Upper lobe of left lung (tissue), 6 donors: Measurements from ENCODE around the gene DDX10. TPM values are rescaled to one million over a fixed set of nuclear protein-coding genes. Genes with fewer than 3 reads are reported as not detected.

Experiments
- ATAC-seq, 2 donors: fragments of 200-7000 bp; cut with Tn5 transposase; one replicate each; pipeline ENCODE4 v1.9.1; 2022; ENCODE audit warnings: mild to moderate bottlenecking in 2 of 2, moderate library complexity in 2 of 2; ENCODE audit not compliant: low FRiP score in 2 of 2
- DNase-seq, 2 donors: peaks; one replicate each; pipeline ENCODE4 v3.0.0-alpha.2; 2019 to 2020
- H3K27ac ChIP-seq, 4 donors: fragments of 200-600 bp; sonication (generic); one replicate each; pipeline ENCODE4 v1.5.1; 2016 to 2019
- H3K27me3 ChIP-seq, 4 donors: fragments of 200-600 bp; sonication (generic); one replicate each; pipeline ENCODE4 v1.5.1; 2017 to 2019
- H3K36me3 ChIP-seq, 4 donors: fragments of 200-600 bp; sonication (generic); one replicate each; pipeline ENCODE4 v1.5.1; 2016 to 2019
- H3K4me1 ChIP-seq, 4 donors: fragments of 200-600 bp; sonication (generic); one replicate each; pipeline ENCODE4 v1.5.1; 2018 to 2019
- H3K4me3 ChIP-seq, 4 donors: fragments of 200-600 bp; sonication (generic); one replicate each; pipeline ENCODE4 v1.5.1; 2017 to 2019; ENCODE audit warnings: mild to moderate bottlenecking in 2 of 4, moderate library complexity in 1 of 4
- H3K9me3 ChIP-seq, 4 donors: fragments of 200-600 bp; sonication (generic); one replicate each; pipeline ENCODE4 v1.5.1; 2018 to 2019
- CTCF ChIP-seq, 6 experiments: fragments of 450-650 bp in 4 of 6; fragments of 200-600 bp in 2 of 6; sonication (generic) in 2 of 6; IDR thresholded peaks; one replicate each; pipeline ENCODE4 v1.5.1; 2016 to 2019; ENCODE audit warnings: antibody characterized with exemption in 6 of 6
- EP300 ChIP-seq, 4 donors: sonication (generic); formaldehyde crosslinking; IDR thresholded peaks; one replicate each; pipeline ENCODE4 v1.5.1; 2017; ENCODE audit warnings: antibody characterized with exemption in 4 of 4, control low read depth in 2 of 4
- POLR2A ChIP-seq, 4 donors: fragments of 450-650 bp; IDR thresholded peaks; one replicate each; pipeline ENCODE4 v1.5.1; 2016 to 2017; ENCODE audit warnings: antibody characterized with exemption in 4 of 4, mild to moderate bottlenecking in 2 of 4
- POLR2AphosphoS5 ChIP-seq, 2 donors: sonication (generic); formaldehyde crosslinking; IDR thresholded peaks; one replicate each; pipeline ENCODE4 v1.5.1; 2017; ENCODE audit warnings: antibody characterized with exemption in 2 of 2
- WGBS, 2 donors: methylation state at CpG; one replicate each; pipeline ENCODE4 v1.1.5; 2017 to 2018; 5-methylcytosine and 5-hydroxymethylcytosine counted together
- total RNA-seq, 6 donors: library from RNA; depleted of rRNA in 4 of 6; stranded (reverse); fragments of >200 nt in 4 of 6; gene quantifications; one replicate each; pipeline versions ENCODE4 v1.1.0 to v1.2.1, GENCODE V29; 2016 to 2021
- donor health status: DM: no; HTN: no; CAD: no; lungs with moderate emphysema.
- donor health status: DM: no; HTN: yes; CAD: no; lungs with severe emphysema.

DDX10 gene
- total RNA-seq, 6 donors from 2014 or later, result 9.0 to 25.2 (median 17.4) TPM

DNA sequence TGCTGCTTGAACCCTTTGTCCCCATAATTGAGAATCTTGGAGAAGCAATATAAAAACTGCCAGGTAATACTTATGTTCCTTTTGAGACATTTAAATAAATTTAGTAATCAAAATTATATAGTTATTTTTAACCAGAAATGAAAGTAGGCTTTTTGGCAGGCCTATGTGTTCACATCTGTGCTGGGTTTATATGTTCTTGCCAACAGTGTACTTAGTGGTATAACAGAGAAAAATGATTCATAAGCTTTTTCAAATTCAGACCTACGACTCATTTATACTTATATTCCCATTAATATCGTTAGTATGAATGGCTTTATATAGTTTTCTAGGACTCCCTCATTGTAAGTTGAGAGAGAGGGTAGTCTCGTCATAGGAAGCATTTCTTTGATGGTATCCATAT lies 79.0 kb downstream of the DDX10 start:
- Histone ChIP-seq H3K4me3 (no peak overlapping the region), H3K27ac (no peak overlapping the region), H3K36me3 (no peaks in the 10 kb centered on the region), H3K9me3 (peaks cover 0 to 3% (median 0%) of the 10 kb centered on the region in 4 donors), H3K4me1 (no peaks in the 10 kb centered on the region), H3K27me3 (no peaks in the 10 kb centered on the region)
- TF ChIP-seq POLR2AphosphoS5 (IDR thresholded peaks at IDR 0.05), result no peak
- TF ChIP-seq CTCF (IDR thresholded peaks at IDR 0.05), result no peak
- TF ChIP-seq POLR2A (IDR thresholded peaks at IDR 0.05), result no peak
- no peak for ATAC-seq
- 83 to 85% methylated on average over 3 of the region's 3 CpGs for WGBS, 2 donors
- DNase-seq, result no peak

DNA sequence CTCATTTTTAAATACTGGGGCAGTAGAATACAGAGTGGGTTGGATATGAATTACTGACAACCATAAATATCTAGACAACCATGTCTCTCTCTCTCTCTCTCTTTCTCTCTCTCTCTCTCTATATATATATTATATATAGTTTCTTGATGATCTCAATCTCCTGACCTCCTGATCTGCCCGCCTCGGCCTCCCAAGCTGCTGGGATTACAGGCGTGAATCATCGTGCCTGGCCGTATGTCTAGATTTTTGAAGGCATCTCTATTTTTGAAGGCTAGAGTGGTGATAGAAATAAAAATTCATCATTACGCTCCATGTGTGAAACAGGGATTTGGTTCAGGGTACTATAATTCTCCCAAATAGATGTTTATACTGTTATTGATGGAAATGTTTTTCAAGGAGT lies 84.1 kb downstream of the DDX10 start:
- Histone ChIP-seq H3K27ac (no peak overlapping the region), H3K9me3 (no peaks in the 10 kb centered on the region), H3K27me3 (no peaks in the 10 kb centered on the region), H3K36me3 (no peaks in the 10 kb centered on the region), H3K4me3 (no peak overlapping the region), H3K4me1 (no peaks in the 10 kb centered on the region)
- DNase-seq, result no peak
- TF ChIP-seq CTCF (IDR thresholded peaks at IDR 0.05) (no peak), EP300 (IDR thresholded peaks at IDR 0.05) (no peak), POLR2A (IDR thresholded peaks at IDR 0.05) (no peak), POLR2AphosphoS5 (IDR thresholded peaks at IDR 0.05) (no peak)
- ATAC-seq, result no peak
- WGBS, 2 donors, result 92 to 98% methylated on average over 6 of the region's 6 CpGs

- no peaks in the 10 kb centered on the region for H3K27me3 ChIP-seq
- WGBS, 2 donors, result 73 to 78% methylated on average over 4 of the region's 4 CpGs
Measured at GRCh38 chr11:108751444-108751843, 86.6 kb downstream of the DDX10 start.

DNA sequence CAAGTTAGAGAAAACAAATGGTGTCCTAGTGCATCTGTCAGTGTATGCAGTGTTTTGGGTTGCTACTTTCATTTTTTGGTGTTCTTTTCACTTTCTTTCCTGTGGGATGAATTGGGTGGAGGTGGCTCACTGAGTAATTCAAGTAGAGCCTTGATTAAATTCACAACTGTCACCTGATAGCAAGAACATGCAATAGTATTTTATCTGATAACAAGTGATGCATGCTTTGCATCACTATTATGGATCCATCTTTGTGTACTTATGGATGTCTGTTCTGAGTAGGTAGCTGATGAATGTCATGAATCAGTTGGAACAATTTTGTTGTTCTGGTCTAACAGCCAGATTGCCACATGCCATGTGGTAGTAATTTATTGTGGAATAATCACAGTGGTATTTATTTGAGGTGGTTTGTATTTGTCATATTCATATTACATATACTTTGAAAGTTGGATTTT lies 87.5 kb downstream of the DDX10 start:
- ATAC-seq, result no peak
- TF ChIP-seq EP300 (IDR thresholded peaks at IDR 0.05) (no peak), CTCF (IDR thresholded peaks at IDR 0.05) (no peak), POLR2AphosphoS5 (IDR thresholded peaks at IDR 0.05) (no peak), POLR2A (IDR thresholded peaks at IDR 0.05) (no peak)

More at GRCh38 chr11:108751444-108751843, 86.6 kb downstream of the DDX10 start:
- Histone ChIP-seq H3K4me3 (no peak overlapping the region), H3K4me1 (no peaks in the 10 kb centered on the region), H3K36me3 (no peaks in the 10 kb centered on the region), H3K27ac (no peak overlapping the region), H3K9me3 (no peaks in the 10 kb centered on the region)
- ATAC-seq (no peak), DNase-seq (no peak)
- TF ChIP-seq POLR2AphosphoS5 (IDR thresholded peaks at IDR 0.05) (no peak), EP300 (IDR thresholded peaks at IDR 0.05) (no peak), CTCF (IDR thresholded peaks at IDR 0.05) (no peak), POLR2A (IDR thresholded peaks at IDR 0.05) (no peak)

GRCh38 chr11:108754901-108755625 lies 90.2 kb downstream of the DDX10 start:
- no peak for TF ChIP-seq EP300 (IDR thresholded peaks at IDR 0.05)
- no peak for TF ChIP-seq CTCF (IDR thresholded peaks at IDR 0.05)
- no peak for TF ChIP-seq POLR2AphosphoS5 (IDR thresholded peaks at IDR 0.05)
- no peak for TF ChIP-seq POLR2A (IDR thresholded peaks at IDR 0.05)

More for the DNA sequence above, 87.5 kb downstream of the DDX10 start:
- Histone ChIP-seq H3K4me1 (no peaks in the 10 kb centered on the region), H3K36me3 (no peaks in the 10 kb centered on the region), H3K4me3 (no peak overlapping the region), H3K9me3 (no peaks in the 10 kb centered on the region), H3K27me3 (no peaks in the 10 kb centered on the region), H3K27ac (no peak overlapping the region)
- no peak for DNase-seq

More at GRCh38 chr11:108754901-108755625, 90.2 kb downstream of the DDX10 start:
- WGBS, 2 donors, result 37 to 51% methylated on average over 2 of the region's 2 CpGs
- Histone ChIP-seq H3K9me3 (no peaks in the 10 kb centered on the region), H3K4me1 (peaks cover 0 to 7% (median 0%) of the 10 kb centered on the region in 4 donors), H3K27ac (no peak overlapping the region), H3K36me3 (no peaks in the 10 kb centered on the region), H3K4me3 (no peak overlapping the region), H3K27me3 (no peaks in the 10 kb centered on the region)
- ATAC-seq (peak in 1 of 2 donors; percentile 16), DNase-seq (no peak)
